Stimulated activated CD4-positive, alpha-beta T cell treated with anti-CD3 and anti-CD28 coated beads, Interleukin-2, amount 100 ng/mL, for 4 hours (primary cell): ENCODE results near the gene CDKAL1.
"Not testable (repeated sequence)": the region's sequence is repeated elsewhere in the genome, so short reads cannot be mapped to it uniquely, and the experiment has no call there.

Experiments
- DNase-seq: peaks from one replicate; pipeline ENCODE4 v3.0.0-alpha.2; 2020; ENCODE audit warnings: low read depth

Gene CDKAL1

DNA sequence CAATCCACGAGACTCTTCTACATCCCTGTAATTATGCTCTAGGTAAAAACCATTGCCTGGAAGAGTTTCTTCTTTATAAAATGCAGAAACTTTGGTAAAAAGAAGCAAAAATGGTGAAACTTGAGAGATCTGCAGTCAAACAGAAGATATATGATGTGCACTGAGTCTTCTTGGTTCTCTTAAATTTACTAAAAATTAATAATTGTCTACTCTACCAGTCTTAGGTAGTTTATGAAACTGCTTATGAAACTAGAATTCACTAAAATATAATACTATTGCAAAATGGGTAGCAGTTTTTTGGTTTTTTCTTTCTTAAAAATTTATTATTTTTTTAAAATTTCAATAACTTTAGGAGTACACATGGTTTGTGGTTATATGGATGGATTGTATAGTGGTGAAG is 540.2 kb downstream of the CDKAL1 start:
- DNase-seq = no peak

GRCh38 chr6:21075986-21076385 is 541.7 kb downstream of the CDKAL1 start:
- DNase-seq = no peak

DNA sequence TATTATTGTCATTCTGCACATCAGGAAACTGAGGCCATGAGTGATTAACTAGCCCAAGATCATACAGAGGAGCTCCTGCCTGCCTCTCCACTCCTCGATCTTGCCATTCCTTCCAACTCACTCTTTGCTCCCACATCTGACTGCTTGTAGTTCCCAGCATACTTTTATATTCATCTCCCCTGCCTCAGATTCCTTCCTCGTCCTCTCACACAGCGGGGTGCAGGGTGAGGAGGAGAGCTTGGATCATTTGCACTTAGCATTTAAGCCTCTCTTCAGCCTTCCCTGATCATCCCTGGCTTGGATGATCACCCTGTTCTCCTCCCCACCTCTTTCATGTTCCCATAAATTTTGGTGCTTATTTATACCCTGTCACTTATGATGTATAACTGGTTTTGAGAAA is 544.2 kb downstream of the CDKAL1 start:
- no peak for DNase-seq

DNA sequence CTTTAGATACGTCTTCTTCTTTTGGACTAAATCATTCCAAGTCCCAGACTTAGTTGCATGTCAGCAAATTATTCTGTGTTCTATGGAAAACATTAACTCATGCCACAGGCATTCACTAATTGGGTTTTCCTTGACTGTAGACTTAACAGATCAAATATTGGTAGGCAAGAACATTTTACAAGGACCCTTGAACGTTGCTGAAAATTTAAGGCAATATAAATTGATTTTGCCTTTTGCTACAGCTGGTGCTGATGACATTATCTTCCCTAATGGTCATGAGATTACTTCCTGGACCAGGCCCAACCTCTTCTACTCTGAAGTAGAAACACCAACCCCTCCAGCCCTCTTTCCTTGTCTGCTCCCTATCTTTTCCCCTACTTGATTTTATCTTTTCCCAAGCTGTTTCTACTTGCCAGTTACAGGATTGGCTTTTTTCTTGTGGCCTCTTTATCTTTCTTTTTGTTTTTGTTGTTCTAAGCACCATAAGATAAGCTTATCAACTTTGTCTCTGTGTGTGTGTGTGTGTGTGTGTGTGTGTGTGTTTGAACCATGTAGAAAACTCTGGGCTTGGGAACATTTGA is 545.3 kb downstream of the CDKAL1 start:
- DNase-seq = no peak

- no peak for DNase-seq
These were observed 546.0 kb downstream of the CDKAL1 start for GRCh38 chr6:21080221-21080620.

- DNase-seq = no peak
These were observed 547.8 kb downstream of the CDKAL1 start for GRCh38 chr6:21082091-21082490.

DNA sequence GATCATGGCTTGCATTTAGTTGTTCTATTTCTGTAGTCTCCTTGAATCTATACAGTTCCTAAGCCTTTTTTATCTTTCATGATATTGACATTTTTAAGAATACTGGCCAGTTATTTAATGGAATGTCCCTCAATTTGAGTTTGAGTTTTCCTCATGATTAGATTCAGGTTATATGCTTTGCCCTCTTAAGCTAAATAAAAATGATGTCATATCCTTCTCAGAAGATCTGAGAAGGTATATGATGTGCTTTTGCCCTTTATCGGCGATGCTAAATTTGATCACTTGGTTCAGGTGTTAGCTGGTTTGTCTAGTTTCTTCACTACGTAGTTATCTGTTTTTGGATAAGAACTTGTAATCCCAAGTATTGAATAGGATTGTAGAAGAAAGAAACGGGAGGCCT is 549.5 kb downstream of the CDKAL1 start:
- no peak for DNase-seq

GRCh38 chr6:21084656-21085055 is 550.4 kb downstream of the CDKAL1 start:
- DNase-seq = no peak

DNA sequence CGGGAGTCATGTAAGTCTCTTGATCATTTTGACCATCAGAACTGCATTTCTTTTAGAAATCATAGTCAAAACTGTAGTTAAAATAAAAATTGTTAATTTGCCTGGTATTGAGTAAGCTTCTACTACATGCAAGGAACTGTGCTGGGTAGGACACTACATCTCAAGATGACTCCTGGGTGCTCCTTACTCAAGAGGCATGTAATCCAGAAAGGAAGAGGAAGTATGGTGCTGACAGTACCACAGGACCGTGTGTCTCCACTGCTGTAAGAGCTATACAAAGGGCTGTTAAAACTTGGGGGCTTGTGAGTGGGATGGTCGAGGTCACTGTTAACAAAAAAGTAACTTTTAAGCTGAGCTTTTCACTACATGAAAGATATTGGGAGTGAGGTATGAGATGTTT is 551.0 kb downstream of the CDKAL1 start:
- DNase-seq = no peak

GRCh38 chr6:21085643-21086042 is 551.4 kb downstream of the CDKAL1 start:
- no peak for DNase-seq

DNA sequence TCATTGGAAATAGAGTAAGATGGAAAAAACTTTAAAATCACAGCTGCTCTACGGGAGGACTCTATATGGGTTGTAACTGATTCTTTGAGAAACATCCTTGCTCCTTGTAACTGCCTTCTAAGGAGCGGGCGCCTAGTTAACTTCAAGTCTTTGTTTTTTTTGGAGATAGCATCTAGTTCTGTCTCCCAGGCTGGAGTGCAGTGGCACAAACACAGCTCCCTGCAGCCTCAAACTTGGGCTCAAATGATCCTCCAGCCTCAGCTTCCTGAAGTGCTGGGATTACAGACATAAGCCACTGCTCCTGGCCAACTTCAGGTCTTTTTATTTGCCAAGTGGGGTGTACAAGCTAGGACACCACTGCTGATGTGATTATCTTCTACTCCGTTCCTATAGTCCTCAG is 552.9 kb downstream of the CDKAL1 start:
- DNase-seq = no peak

- DNase-seq = no peak
These were observed 557.2 kb downstream of the CDKAL1 start for GRCh38 chr6:21091411-21091810.

GRCh38 chr6:21092231-21092772 is 558.0 kb downstream of the CDKAL1 start:
- DNase-seq = not testable (repeated sequence)

DNA sequence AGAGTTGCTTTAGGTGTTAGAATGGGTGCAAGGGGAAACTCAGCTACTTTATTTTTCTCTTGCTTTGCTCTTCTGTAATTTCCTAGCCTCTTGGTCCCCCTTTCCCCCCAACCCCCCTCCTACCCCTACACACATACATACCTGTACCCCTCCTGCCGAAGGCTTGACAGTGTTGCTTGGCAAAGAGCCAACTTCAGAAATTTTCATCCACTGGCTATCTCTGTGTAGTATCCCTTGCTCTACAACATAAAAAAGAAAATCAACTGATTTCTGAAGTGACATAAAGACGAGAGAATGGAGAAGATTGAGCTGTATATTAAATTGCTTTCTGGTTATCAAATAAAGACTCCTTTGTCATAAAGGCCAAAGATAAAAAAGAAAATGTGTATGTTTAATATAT is 561.2 kb downstream of the CDKAL1 start:
- DNase-seq = no peak

DNA sequence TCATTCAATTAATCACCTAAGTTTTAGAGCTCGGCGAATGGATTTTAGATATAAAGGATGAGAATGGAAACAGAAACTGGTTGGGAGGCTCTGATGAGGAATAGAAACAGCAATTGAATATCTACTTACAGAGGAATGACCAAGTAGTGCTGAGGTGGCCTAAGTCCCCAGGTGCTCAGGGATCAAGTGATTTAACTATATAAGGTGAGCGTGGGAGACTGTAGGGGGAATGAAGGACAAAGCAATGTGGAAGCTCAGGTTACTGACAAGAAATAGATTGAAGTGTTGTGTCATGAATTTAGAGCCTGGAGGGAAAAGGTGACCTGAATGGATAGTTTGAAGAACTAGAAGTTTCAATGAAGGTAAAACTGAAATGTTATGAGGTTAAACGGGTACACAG is 563.9 kb downstream of the CDKAL1 start:
- DNase-seq = no peak

- DNase-seq = no peak
These were observed 564.5 kb downstream of the CDKAL1 start for GRCh38 chr6:21098744-21099143.

- no peak for DNase-seq
These were observed 565.4 kb downstream of the CDKAL1 start for GRCh38 chr6:21099338-21100314.

DNA sequence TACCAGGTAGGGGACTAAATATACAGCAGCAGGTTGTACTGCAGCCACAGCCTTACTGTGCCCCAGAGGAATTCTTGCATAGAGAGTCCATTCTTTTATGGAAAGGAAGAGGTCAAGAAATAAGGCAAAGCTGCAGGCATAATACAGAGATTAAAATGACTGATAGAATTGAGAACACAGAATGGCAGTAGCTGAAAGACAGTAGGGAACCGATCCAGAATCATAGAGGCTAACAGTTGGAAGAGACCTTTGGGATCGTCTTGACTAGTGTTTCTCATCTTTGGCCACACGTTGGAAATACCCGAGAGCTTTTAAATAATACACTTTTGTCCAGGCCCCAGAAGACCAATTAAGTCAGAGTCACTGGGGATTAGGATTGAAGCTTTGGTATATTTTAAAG is 566.7 kb downstream of the CDKAL1 start:
- no peak for DNase-seq

DNA sequence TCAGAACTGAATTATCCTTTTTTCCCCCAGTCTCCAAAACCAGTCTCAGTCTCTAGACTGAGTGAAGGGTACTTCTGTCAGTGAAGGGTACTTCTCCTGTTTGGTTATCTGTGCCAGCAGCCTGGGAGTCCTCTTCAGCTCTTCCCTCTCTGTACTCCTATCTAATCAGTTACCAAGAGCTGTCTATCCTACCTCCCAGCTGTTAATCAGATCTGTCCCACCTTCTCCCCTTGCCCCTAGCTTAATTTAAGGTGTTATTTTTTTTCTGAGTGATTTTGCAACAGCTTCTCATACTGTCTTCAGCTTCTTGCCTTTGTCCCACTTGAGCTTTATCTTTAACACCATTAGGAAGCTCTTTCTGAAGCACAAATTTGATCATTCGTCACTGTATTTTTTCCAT is 567.4 kb downstream of the CDKAL1 start:
- no peak for DNase-seq

- no peak for DNase-seq
These were observed 567.9 kb downstream of the CDKAL1 start for GRCh38 chr6:21102201-21102600.

- no peak for DNase-seq
These were observed 568.4 kb downstream of the CDKAL1 start for GRCh38 chr6:21102624-21103023.

- DNase-seq = no peak
These were observed 569.5 kb downstream of the CDKAL1 start for GRCh38 chr6:21103626-21104224.

DNA sequence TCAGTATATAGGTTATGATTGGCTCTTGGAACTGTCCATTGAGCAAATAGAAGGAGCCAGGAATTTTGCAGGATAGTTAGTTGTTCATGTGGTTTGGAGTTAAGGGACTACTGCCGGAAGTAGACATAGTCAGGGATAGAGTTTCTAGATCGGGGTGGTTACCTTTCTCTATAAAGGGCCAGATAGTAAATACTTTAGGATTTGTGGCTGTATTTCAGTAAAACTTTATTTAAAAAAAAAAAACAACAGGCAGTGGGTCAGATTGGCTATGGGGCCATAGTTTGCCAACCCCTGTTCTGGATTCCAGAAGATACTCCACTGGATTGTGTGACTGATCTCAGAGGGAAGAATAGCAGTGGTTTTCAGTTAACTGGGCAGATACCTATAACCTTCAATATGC is 570.0 kb downstream of the CDKAL1 start:
- no peak for DNase-seq
